ENCODE data around the gene CFAP100.

Gene CFAP100

GRCh38 chr3:126357295-126358037 lies 37.2 kb upstream of the CFAP100 start, which contains the start of gene KLF15:
Gene KLF15, minus strand, starts transcription at chr3:126357408. Its CDS starts 4,486 bp downstream, at chr3:126352922.
- DNase-seq: peak; percentile 63

GRCh38 chr3:126358038-126358815 lies 36.5 kb upstream of the CFAP100 start:
- DNase-seq: no peak

- no peak for DNase-seq
Measured at GRCh38 chr3:126358816-126359181, 35.9 kb upstream of the CFAP100 start.

GRCh38 chr3:126360046-126360713 lies 34.5 kb upstream of the CFAP100 start:
- DNase-seq: no peak

- no peak for DNase-seq
Measured at GRCh38 chr3:126360714-126361060, 34.0 kb upstream of the CFAP100 start.

- no peak for DNase-seq
Measured at GRCh38 chr3:126361211-126361610, 33.5 kb upstream of the CFAP100 start.

GRCh38 chr3:126364130-126364695 lies 30.5 kb upstream of the CFAP100 start:
- DNase-seq: no peak

GRCh38 chr3:126364731-126365301 lies 29.9 kb upstream of the CFAP100 start:
- DNase-seq: no peak

- DNase-seq: no peak
Measured at GRCh38 chr3:126365351-126366277, 29.1 kb upstream of the CFAP100 start.

- no peak for DNase-seq
Measured at GRCh38 chr3:126367316-126367805, 27.3 kb upstream of the CFAP100 start.

GRCh38 chr3:126369490-126369889 lies 25.2 kb upstream of the CFAP100 start:
- DNase-seq: no peak

GRCh38 chr3:126370055-126370454 lies 24.7 kb upstream of the CFAP100 start:
- DNase-seq: no peak

GRCh38 chr3:126370606-126371005 lies 24.1 kb upstream of the CFAP100 start:
- no peak for DNase-seq

- DNase-seq: no peak
Measured at GRCh38 chr3:126371096-126371705, 23.5 kb upstream of the CFAP100 start.

GRCh38 chr3:126372413-126373145 lies 22.1 kb upstream of the CFAP100 start:
- DNase-seq: no peak

GRCh38 chr3:126373146-126373613 lies 21.5 kb upstream of the CFAP100 start:
- DNase-seq: no peak

- DNase-seq: no peak
Measured at GRCh38 chr3:126373682-126374601, 20.8 kb upstream of the CFAP100 start.

GRCh38 chr3:126375835-126376331 lies 18.8 kb upstream of the CFAP100 start:
- DNase-seq: no peak

- no peak for DNase-seq
Measured at GRCh38 chr3:126376444-126376843, 18.3 kb upstream of the CFAP100 start.
